NCI-H510A (cell line): Measurements from ENCODE around the gene PAX6.

ENCODE experiments used
- DNase-seq: peaks from one replicate; lab custom pipeline; 2025; lab: John Stamatoyannopoulos, UW

Gene PAX6

DNA sequence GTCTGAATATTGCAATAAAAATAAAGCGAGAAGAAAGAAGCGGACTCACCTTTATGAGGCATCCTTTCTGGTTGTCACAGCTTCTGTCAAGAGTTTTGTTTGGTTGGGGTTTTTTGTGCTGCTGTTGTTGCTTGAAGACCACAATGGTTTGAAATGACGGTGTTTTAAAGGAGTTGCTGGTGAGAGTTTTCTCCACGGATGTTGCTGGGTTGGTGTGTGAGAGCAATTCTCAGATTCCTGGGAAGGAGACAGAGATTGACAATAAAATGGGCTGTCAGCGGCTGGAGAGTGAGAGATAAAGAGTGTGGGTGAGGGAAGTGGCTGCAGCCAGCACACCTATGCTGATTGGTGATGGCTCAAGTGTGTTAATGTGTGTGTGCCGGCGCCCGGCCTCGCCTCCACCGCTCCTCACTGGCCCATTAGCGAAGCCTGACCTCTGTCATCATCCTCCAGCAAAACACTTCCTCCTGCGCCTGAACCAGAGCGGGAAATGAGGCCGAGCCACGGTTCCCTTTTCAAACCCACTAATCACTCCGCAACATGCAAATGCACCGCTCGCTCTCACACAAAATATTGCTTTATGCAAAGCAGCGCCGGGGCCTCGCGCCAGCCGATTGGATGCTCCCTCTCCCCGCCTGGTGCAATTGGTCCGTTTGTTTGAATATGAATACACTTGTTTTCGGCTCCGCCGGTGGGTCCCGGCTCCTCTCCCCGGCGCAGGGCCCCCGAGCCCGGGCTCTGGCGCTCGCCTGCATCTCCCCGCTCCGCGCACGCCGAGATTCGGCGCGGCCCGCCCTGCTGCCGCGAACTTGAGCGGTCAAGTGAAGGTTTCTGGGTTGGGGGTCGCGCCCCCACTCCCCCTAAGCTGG, at the start of gene PAX6:
Gene PAX6, minus strand, starts transcription at position 544 of the 869 bp plus-strand sequence. CDS start 4,911 bp downstream, outside the sequence.
- DNase-seq: no peak

GRCh38 chr11:31860391-31860790, 49.3 kb upstream of the PAX6 start:
- DNase-seq: no peak

DNA sequence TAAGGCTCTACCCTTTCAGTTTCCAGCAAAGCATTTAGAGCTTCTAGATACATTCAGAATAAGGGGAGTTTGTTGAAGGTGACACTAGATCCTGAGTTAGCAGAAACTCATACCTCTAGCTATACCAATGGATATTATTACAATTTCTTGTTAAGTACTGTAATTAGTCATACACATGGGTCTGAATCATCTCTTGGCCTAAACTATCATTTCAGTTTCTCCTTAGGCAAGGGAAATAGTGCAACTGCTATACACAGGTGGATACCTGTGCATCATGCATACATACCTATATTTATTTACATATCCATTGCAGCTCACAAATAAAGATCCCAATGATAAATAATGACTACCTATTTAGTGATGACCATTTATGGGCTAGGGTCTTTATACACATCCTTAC, 45.1 kb upstream of the PAX6 start:
- DNase-seq: no peak

DNA sequence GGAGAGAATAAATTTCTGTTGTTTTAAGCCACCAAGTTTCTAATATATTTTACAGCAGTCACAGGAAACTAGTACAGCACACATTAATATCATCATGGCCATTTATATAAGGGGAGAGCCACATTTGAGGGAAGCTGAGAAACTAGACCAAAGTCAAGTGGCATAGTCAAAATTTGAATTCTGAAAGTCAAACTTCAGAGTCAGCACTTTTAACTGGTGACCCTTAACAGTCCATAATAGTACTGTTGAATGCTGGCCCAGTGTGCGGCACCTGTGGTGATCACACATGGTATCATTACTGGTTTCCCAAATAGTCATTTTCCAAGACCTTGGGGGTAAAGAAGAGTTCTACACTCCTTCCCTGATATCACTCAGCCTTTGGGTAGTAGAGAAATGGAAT, 44.3 kb upstream of the PAX6 start:
- DNase-seq: no peak

DNA sequence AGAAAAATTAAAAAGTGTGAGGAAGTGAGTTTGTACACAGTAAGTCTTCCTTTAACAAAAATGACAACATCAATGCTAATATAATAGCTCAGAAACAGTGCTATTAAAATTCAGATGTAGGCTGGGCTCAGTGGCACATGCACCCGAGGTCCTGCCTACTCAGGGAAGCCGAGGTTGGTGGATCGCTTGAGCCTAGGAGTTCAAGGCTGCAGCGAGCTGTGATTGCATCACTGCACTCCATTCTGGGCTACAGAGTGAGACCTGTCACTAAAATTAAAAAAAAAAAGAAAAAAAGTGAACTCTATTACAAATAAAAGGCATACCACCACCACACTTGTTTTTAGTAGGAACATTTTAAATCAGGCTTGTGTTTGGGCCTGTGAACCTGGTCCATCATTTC, 39.2 kb upstream of the PAX6 start:
- DNase-seq: no peak

GRCh38 chr11:31847761-31848160, 36.6 kb upstream of the PAX6 start:
- no peak for DNase-seq

GRCh38 chr11:31845331-31845730, 34.2 kb upstream of the PAX6 start:
- no peak for DNase-seq

GRCh38 chr11:31844351-31844750, 33.2 kb upstream of the PAX6 start:
- no peak for DNase-seq

DNA sequence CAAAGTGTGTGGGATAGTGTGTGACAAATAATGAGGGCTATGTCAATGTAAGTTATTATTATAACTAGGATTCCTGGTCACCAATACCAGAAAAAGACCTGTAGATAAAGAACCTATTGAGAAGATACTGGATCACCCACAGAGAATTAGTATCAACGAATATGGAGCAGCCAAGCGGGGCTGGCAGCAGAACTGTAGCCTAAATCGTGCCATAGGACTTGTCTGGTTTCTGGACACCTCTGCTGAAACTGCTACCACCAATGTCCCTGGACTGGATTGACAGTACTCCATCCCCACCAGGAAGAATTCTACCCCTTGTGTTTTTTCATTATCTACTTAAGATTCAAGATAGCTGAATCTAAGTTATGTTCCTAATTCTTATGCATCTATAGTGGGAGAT, 30.3 kb upstream of the PAX6 start:
- no peak for DNase-seq

DNA sequence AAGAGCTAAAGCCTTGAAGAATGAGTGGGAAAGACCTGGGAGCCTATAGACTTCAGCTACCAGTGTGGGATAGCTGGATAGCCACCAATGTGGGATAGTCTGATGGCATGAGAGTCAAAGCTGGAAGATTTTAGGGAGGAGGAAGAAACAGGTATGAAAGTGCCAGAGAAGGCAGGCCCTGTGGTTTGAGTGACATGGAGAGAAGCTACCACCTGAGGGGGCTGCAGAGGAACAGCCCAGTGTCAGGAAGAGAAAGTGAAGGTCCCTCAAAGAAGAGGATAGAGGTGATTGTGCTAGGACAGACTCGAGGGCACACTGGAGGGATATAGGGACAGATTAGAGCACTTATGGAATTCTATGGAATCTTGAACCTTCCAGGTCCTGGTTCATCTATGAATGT, 23.1 kb upstream of the PAX6 start:
- DNase-seq: no peak

DNA sequence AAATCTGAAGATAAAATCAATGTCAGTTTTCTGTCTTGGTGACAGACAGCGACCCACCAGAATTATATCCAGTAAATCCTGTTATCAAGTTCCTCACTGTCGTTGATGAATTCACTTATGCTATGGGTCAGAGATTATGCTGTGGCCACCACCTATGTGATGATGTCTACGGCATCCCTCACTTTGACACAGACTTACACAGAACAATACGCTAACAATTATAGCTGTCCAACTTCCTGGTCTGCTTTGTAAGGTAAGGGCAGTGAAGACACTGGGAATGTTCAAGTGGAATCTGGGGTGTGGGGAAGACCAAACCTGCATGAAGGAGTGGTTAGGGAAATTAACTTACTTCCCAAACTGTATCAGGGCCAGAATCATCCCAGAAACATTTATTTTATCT, 19.3 kb upstream of the PAX6 start:
- DNase-seq: no peak

GRCh38 chr11:31828217-31828616, 17.1 kb upstream of the PAX6 start:
- DNase-seq: no peak

DNA sequence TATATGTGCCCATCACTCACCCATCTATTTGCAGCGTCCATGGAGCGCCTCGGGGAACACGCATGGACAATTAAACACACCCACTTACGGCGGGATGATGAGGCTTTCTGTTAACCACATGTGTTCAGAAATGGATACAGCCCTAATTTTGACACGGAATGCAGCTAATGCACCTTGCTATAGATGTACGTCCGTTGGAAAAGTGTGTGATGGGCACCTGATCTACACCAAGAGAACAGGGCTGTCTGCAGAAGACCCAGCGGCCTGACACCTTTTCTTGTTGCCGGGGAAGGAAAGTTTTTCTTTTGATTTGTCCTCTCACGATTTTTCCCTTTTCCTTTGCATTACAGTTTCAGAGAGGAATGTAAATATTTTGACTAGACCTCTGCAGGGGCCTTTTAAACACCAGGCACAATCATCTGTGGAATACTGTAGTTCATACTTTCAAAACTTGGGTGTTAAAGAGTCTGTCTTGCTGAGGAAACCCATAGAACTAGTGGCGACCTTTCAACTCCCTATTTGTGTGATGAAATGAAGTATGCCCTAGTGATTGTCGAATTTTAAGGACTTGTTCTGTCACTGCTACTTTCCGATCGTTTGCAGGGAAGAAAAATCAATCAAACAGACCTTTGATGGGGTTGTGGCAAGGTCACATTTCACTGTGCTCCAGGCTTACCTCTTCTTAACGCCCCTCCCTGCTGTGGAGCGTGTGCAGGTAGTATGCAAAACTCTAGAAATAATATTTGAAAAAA, 16.5 kb upstream of the PAX6 start:
- DNase-seq: no peak

DNA sequence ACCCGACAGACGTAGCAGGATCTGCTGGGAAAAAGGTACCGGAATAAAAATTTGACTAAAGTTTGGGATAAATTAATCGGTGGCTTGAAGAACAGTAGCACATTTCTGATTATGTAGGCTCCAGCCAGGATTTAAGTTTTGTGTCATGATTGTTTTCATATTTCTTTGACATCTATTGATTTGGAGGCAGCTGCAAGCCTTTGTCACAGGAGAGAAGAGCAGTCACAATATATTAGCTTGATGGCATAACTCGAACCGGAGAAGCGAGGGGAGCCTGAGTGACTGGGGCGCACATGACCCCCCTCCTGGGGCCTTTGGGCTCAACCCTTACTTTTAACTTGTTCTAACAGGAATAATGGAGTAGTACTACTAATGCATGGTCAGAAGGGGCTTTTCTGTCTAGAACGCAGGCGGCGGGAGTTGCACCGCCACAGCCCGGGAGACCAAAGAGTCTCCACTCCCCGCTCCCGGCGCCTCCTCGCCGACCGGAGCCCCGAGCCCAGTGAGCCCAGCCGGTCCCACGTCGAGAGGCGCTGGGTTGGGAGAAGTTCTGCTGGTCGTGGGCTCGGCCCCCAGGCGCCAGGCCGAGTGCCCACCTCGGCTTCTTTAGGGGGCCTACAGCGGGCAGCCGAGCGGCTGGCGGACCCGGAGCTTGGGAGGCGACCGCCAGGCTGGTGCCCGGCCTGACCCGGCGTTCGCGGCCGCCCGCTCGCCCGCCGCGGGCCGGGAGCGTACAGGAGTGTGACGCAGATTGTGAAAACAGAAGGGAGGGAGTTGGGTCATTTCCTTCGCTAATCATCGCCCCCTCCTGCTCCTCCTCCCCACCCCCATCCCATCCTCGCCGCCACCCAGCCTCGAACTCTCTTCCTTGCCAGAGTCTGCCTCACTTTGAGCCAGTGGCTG, 15.7 kb upstream of the PAX6 start:
- no peak for DNase-seq

GRCh38 chr11:31825838-31826484, 14.8 kb upstream of the PAX6 start:
- no peak for DNase-seq

DNA sequence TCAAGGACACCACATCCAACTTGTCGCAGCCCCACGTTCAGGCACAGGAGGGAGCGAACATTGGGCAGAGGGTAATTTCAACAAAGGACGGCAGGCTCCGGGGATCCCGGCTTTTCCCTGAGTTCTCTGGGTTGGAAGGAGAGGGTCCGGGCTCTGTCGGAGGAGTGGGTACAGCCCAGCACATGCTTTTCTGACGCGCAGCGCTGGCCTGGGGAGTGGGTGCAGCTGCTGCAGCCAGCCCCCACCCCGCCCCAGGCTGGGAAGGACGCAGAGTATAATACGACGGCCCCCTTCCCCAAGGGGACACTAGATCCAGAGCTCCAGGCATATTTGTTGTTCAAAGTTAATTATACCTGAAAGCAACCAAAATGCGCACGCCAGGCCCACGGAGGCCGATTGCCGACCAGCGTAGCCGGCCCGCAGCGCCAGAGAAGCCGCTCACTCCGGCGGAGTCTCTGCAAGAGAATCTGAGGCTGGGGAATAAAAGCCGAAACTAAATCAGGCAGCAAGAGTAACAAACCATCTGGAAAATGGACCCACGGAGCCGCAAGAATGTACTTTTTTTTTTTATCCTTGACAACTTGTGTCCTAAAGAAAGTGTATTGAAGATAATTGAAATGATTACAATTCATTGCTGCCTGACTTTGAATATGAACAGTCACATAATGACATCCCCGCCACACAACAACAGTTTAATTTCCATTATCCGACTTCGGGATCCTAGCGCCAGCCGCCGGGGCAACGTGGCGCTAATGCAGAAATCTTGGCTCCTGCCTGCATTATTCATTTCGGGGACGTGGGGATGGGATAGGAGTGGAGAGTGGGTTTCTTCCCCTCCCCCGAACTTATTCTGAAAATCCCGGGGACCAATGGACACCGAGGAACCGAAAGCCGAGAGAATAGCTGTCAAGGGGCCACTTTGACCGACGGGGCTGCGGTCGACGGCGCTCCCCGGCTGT, 14.0 kb upstream of the PAX6 start:
- no peak for DNase-seq

DNA sequence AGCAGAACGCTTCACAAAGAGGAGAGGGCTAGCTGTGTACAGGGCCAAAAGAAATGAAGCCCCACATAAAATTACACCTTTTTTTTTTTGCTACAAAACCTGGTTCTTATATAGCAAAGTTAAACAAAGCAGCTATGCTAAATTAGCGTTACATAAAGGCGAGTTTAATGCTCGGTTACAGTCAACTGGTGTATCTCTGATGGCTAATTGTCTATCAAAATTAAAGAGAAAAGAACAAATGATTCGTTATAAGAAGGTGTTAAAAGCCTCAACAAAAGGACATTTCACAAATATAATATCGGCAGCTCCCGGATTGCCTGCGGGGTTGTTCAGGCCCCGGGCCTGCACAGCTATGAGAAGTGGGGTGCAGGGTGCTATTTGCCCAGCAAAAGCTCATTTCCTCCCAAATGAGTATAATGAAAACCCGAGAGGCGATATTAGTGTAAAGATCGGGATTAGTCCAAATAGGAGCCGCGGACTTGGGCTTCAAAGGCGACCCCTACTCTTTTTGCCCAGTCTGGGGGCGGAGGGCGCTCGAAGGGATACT, 13.3 kb upstream of the PAX6 start:
- DNase-seq: no peak

DNA sequence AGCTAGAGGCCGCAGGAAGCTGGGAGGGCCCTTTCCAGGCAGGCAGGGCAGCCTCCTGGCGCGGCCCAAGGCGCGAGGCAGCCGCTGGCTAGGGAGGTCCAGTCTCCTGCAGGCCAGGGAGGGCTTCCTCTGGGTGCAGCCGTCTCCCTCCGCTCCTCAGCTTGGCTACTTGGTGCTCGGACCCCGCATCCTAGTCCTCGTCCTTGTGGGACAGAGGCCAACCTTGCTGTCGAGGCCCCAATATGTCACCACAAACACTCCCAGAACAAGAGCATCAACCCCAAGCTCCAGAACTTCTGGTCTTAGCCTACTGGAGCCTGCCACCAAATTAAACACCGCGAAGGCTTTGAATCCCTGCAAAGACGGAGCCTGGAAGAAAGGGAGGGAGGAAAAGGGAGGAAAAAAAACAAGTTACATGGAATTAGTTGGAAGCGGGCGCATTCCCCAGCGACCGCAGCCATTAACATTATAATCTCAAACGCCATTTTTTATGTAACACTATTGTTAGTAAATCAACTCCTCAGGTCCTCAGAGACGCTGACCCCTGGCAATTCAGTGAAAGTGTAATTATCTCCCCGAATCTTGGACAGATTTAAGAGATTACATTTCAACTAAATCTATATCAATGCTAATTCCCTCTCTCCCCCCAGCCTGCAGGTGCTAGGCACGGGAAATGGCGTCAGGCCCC, 12.7 kb upstream of the PAX6 start:
- no peak for DNase-seq

DNA sequence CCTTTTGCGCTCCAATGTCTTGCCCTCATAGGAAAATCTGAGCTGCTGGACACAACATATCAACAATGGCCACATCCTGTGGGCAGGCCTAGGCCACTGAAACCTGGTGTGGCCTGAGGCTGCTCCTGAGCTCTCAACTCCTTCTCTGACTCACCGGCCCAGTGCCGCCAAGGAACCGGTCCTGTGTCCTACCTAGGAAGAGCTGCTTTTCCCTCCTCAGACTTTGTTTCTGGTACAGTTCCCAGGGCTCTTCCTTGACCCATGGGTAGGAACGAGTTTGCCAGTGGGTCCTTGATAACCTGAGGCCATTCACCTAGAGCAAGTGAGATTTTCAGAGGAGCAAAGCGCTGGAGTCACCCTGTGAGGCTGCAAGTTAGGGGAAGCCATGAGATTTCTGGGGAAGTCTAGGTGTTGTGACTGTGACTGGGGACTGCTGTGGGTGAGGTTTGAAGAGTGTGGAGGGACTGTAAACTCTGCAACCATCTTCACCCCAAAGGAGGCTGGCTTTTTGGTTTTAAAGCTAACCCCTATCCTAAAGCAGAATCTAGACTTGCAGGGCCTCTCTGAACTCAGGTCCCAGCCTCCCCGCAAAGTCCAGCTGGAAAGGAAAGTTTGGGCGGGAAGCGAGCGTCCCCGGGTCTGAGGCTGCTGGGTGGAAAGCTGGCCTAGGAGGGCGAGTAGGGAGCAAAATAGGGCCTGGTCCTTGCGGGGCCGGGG, 12.0 kb upstream of the PAX6 start:
- DNase-seq: no peak
